HG03103 (cell line): ENCODE measurements around the gene CRYGS.
"Not testable (repeated sequence)": the region's sequence is repeated elsewhere in the genome, so short reads cannot be mapped to it uniquely, and the experiment has no call there.

Experiments used
- ATAC-seq: cut with Tn5 transposase; IDR thresholded peaks from one replicate; pipeline ENCODE4 v1.9.1; 2021; ENCODE audit warnings: low read depth; ENCODE audit not compliant: unreplicated experiment

Gene CRYGS

GRCh38 chr3:186564586-186564985 lies 20.4 kb upstream of the CRYGS start:
- no peak for ATAC-seq

- ATAC-seq: no peak
Observed at GRCh38 chr3:186552408-186553031, 8.3 kb upstream of the CRYGS start.

- no peak for ATAC-seq
Observed at GRCh38 chr3:186551387-186551786, 7.2 kb upstream of the CRYGS start.

GRCh38 chr3:186549497-186549896 lies 5.3 kb upstream of the CRYGS start:
- ATAC-seq: no peak

GRCh38 chr3:186540835-186541226 lies 3.3 kb downstream of the CRYGS start:
- ATAC-seq: no peak

- ATAC-seq: peak; percentile 56
Observed at GRCh38 chr3:186540221-186540834, 3.9 kb downstream of the CRYGS start.

- ATAC-seq: no peak
Observed at GRCh38 chr3:186538779-186539178, 5.4 kb downstream of the CRYGS start.

- ATAC-seq: no peak
Observed at GRCh38 chr3:186536883-186537844, 7.0 kb downstream of the CRYGS start.

- ATAC-seq: peak; percentile 86
Observed at GRCh38 chr3:186534113-186534669, 10.0 kb downstream of the CRYGS start.

GRCh38 chr3:186532598-186533072 lies 11.5 kb downstream of the CRYGS start:
- ATAC-seq: peak; percentile 51

- ATAC-seq: not testable (repeated sequence)
Observed at GRCh38 chr3:186531694-186532093, 12.5 kb downstream of the CRYGS start.

- ATAC-seq: no peak
Observed at GRCh38 chr3:186530415-186530814, 13.8 kb downstream of the CRYGS start.

- no peak for ATAC-seq
Observed at GRCh38 chr3:186529201-186529999, 14.8 kb downstream of the CRYGS start.

GRCh38 chr3:186526256-186526606 lies 17.9 kb downstream of the CRYGS start:
- ATAC-seq: no peak

- ATAC-seq: no peak
Observed at GRCh38 chr3:186525369-186526255, 18.6 kb downstream of the CRYGS start.

- no peak for ATAC-seq
Observed at GRCh38 chr3:186524616-186525015, 19.6 kb downstream of the CRYGS start.

- no peak for ATAC-seq
Observed at GRCh38 chr3:186523434-186523833, 20.7 kb downstream of the CRYGS start.

GRCh38 chr3:186523022-186523421 lies 21.2 kb downstream of the CRYGS start:
- ATAC-seq: no peak
